H9 (cell line): ENCODE measurements around the gene GSTA5. TPM values are rescaled to one million over a fixed set of nuclear protein-coding genes. Genes with fewer than 3 reads are reported as not detected.
"Not testable (repeated sequence)": the region's sequence is repeated elsewhere in the genome, so short reads cannot be mapped to it uniquely, and the experiment has no call there.

Source experiments
- DNase-seq: peaks from one replicate; pipeline ENCODE4 v3.0.0-alpha.2; 2017
- H2AFZ ChIP-seq: one replicate; pipeline ENCODE4 v1.6.1; 2013; ENCODE audit warnings: mild to moderate bottlenecking, low read length, control low read depth, moderate library complexity
- H2AK5ac ChIP-seq: 2 replicates; pipeline ENCODE4 v1.6.1; 2013; ENCODE audit warnings: low read length, control low read depth, mixed read lengths; ENCODE audit not compliant: insufficient read length
- H2BK120ac ChIP-seq: one replicate; pipeline ENCODE4 v1.6.1; 2013; ENCODE audit warnings: low read depth, mild to moderate bottlenecking, low read length, control low read depth, inconsistent platforms; ENCODE audit not compliant: poor library complexity, severe bottlenecking
- H2BK12ac ChIP-seq: 2 replicates; pipeline ENCODE4 v1.6.1; 2013; ENCODE audit warnings: low read length, control low read depth, mixed read lengths, low read depth; ENCODE audit not compliant: insufficient read length
- H2BK15ac ChIP-seq: 2 replicates; pipeline ENCODE4 v1.6.1; 2013; ENCODE audit warnings: low read depth, low read length, control low read depth
- H2BK20ac ChIP-seq: one replicate; pipeline ENCODE4 v1.6.1; 2013; ENCODE audit warnings: low read depth, mild to moderate bottlenecking, low read length, control low read depth, inconsistent platforms; ENCODE audit not compliant: poor library complexity, severe bottlenecking
- H2BK5ac ChIP-seq: 2 replicates; pipeline ENCODE4 v1.6.1; 2013; ENCODE audit warnings: low read length, control low read depth, mixed read lengths; ENCODE audit not compliant: insufficient read length
- H3K14ac ChIP-seq: 2 replicates; pipeline ENCODE4 v1.6.1; 2013; ENCODE audit warnings: low read length, control low read depth; ENCODE audit not compliant: insufficient read depth
- H3K18ac ChIP-seq: 2 replicates; pipeline ENCODE4 v1.6.1; 2013; ENCODE audit warnings: low read depth, mild to moderate bottlenecking, mixed read lengths, low read length, control low read depth; ENCODE audit not compliant: insufficient read length
- H3K23ac ChIP-seq: 2 replicates; pipeline ENCODE4 v1.6.1; 2013; ENCODE audit warnings: low read length, control low read depth, mixed read lengths, low read depth; ENCODE audit not compliant: insufficient read length
- H3K23me2 ChIP-seq: 2 replicates; pipeline ENCODE4 v1.6.1; 2013; ENCODE audit warnings: low read depth, mild to moderate bottlenecking, mixed read lengths, low read length, control low read depth; ENCODE audit not compliant: insufficient read length, poor library complexity, severe bottlenecking
- H3K27ac ChIP-seq: 2 replicates; pipeline ENCODE4 v1.5.1; 2013; ENCODE audit warnings: low read length, control low read depth, mixed read lengths, low read depth; ENCODE audit not compliant: insufficient read length
- H3K27me3 ChIP-seq: 2 replicates; pipeline ENCODE4 v1.6.1; 2013; ENCODE audit warnings: low read length, control low read depth, inconsistent platforms; ENCODE audit not compliant: insufficient read depth
- H3K4ac ChIP-seq: 2 replicates; pipeline ENCODE4 v1.6.1; 2013; ENCODE audit warnings: low read depth, mild to moderate bottlenecking, control low read depth, inconsistent platforms, low read length, moderate library complexity
- H3K4me1 ChIP-seq: 2 replicates; pipeline ENCODE4 v1.6.1; 2013; ENCODE audit warnings: low read length, control low read depth, inconsistent platforms; ENCODE audit not compliant: insufficient read depth
- H3K4me2 ChIP-seq: 2 replicates; pipeline ENCODE4 v1.6.1; 2013; ENCODE audit warnings: low read length, control low read depth, mixed read lengths; ENCODE audit not compliant: insufficient read length, insufficient read depth
- H3K56ac ChIP-seq: 2 replicates; pipeline ENCODE4 v1.6.1; 2013; ENCODE audit warnings: low read depth, mild to moderate bottlenecking, mixed read lengths, low read length, control low read depth; ENCODE audit not compliant: insufficient read length
- H3K79me1 ChIP-seq: 2 replicates; pipeline ENCODE4 v1.6.1; 2013; ENCODE audit warnings: low read depth, mild to moderate bottlenecking, moderate library complexity, low read length, control low read depth, inconsistent platforms; ENCODE audit not compliant: insufficient read depth, poor library complexity, severe bottlenecking
- H3K79me2 ChIP-seq: 2 replicates; pipeline ENCODE4 v1.6.1; 2013; ENCODE audit warnings: low read length, control low read depth, inconsistent platforms; ENCODE audit not compliant: insufficient read depth
- H3K9ac ChIP-seq: 2 replicates; pipeline ENCODE4 v1.6.1; 2013; ENCODE audit warnings: low read length, control low read depth, mixed read lengths; ENCODE audit not compliant: insufficient read length; ENCODE audit errors: extremely low read depth
- H3K9me3 ChIP-seq: one replicate; pipeline ENCODE4 v1.6.1; 2013; ENCODE audit warnings: low read depth, low read length, inconsistent platforms; ENCODE audit not compliant: control insufficient read depth
- H3T11ph ChIP-seq: one replicate; pipeline ENCODE4 v1.6.1; 2013; ENCODE audit warnings: mild to moderate bottlenecking, low read length, control low read depth, inconsistent platforms
- H4K20me1 ChIP-seq: one replicate; pipeline ENCODE4 v1.6.1; 2013; ENCODE audit not compliant: control insufficient read depth, insufficient read length, insufficient read depth
- H4K5ac ChIP-seq: 2 replicates; pipeline ENCODE4 v1.6.1; 2013; ENCODE audit warnings: low read depth, mild to moderate bottlenecking, mixed read lengths, low read length, control low read depth; ENCODE audit not compliant: insufficient read length
- H4K8ac ChIP-seq: replicated peaks from 2 replicates; pipeline ENCODE4 v1.6.1; 2013; ENCODE audit warnings: low read length, control low read depth, mixed read lengths, low read depth; ENCODE audit not compliant: insufficient read length
- H4K91ac ChIP-seq: 2 replicates; pipeline ENCODE4 v1.6.1; 2013; ENCODE audit warnings: low read depth, mild to moderate bottlenecking, moderate library complexity, mixed read lengths, low read length, control low read depth; ENCODE audit not compliant: insufficient read length
- H3K27ac Mint-ChIP-seq, 3 experiments: 2 replicates in 2 of 3; 3 replicates in 1 of 3; pipeline ENCODE4 v1.8.0; 2020 to 2021; ENCODE audit warnings: mixed read lengths in 3 of 3, mild to moderate bottlenecking in 1 of 3, moderate library complexity in 1 of 3
- H3K27me3 Mint-ChIP-seq: 2 replicates; pipeline ENCODE4 v1.8.0; 2021; ENCODE audit warnings: low read depth, mild to moderate bottlenecking, moderate library complexity, mixed read lengths
- H3K36me3 Mint-ChIP-seq, 3 experiments: 2 replicates in 2 of 3; 3 replicates in 1 of 3; pipeline ENCODE4 v1.8.0; 2020 to 2021; ENCODE audit warnings: low read depth in 3 of 3, mixed read lengths in 3 of 3; ENCODE audit not compliant: insufficient read depth in 1 of 3
- H3K4me1 Mint-ChIP-seq, 2 experiments: 2 replicates each; pipeline ENCODE4 v1.8.0; 2020; ENCODE audit warnings: mixed read lengths in 2 of 2
- H3K4me3 Mint-ChIP-seq, 2 experiments: 2 replicates in 1 of 2; 3 replicates in 1 of 2; pipeline ENCODE4 v1.8.0; 2020 to 2021; ENCODE audit warnings: mild to moderate bottlenecking in 2 of 2, mixed read lengths in 2 of 2, moderate library complexity in 1 of 2
- H3K9me3 Mint-ChIP-seq, 2 experiments: 2 replicates in 1 of 2; 3 replicates in 1 of 2; pipeline ENCODE4 v1.8.0; 2020; ENCODE audit warnings: mild to moderate bottlenecking in 2 of 2, mixed read lengths in 2 of 2, moderate library complexity in 1 of 2
- WGBS: extraction: QIAGEN DNeasy Blood & Tissue Kit; methylation state at CpG from one replicate; pipeline ENCODE4 v1.1.7; 2013; ENCODE audit warnings: missing lambda C conversion rate, low lambda C conversion rate, mixed read lengths; ENCODE audit not compliant: insufficient read length; ENCODE audit errors: extremely low coverage; 5-methylcytosine and 5-hydroxymethylcytosine counted together
- total RNA-seq: library from RNA; stranded (reverse); gene quantifications from 2 replicates; pipeline ENCODE4 v1.2.1, GENCODE V29; 2021
- TF ChIP-seq, protein P1 (sequence below): fragments of 200-600 bp; sonication (generic); conservative IDR thresholded peaks from 3 replicates; pipeline ENCODE4 v1.8.0; 2021; ENCODE audit warnings: antibody characterized with exemption, mild to moderate bottlenecking

Gene GSTA5
- total RNA-seq, 1 experiment from 2014 or later: not detected

DNA sequence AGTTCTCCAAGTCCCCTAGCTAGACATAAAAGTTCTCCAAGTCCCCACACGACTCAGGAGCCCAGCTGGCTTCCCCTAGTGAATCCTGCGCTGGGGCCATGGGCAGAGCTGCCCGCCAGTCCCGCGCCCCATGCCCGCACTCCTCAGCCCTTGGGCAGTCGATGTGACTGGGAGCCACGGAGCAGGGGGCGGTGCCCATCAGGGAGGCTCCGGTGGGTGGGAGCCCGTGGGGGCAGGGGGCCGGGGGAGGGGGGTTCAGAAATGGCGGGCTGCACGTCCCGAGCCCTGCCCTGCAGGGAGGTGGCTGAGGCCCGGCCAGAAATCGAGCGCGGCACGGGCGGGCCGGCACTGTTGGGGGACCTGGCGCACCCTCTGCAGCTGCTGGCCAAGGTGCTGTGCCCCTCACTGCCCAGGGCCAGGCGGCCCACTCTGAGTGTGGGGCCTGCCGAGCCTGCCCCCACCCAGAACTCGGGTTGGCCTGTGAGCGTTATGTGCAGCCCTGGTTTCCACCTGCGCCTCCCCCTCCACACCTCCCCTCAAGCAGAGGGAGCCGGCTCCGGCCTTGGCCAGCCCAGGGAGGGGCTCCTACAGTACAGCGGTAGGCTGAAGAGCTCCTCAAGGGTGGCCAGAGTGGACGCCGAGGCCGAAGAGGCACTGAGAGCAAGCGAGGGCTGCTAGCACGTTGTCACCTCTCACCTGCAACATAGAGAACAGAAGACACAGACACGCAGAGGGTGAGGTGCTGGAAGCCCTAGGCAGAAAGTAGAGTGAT lies 11.4 kb downstream of the GSTA5 start:
- Mint-ChIP-seq H3K4me3 (no peak overlapping the region), H3K36me3 (peaks cover 5 to 18% (median 9%) of the 10 kb centered on the region in 3 experiments), H3K27ac (no peak overlapping the region), H3K27me3 (peaks cover 4% of the 10 kb centered on the region), H3K9me3 (peaks cover 17 to 28% of the 10 kb centered on the region in 2 experiments), H3K4me1 (no peaks in the 10 kb centered on the region)
- H3K56ac ChIP-seq: no peak overlapping the region
- no peak overlapping the region for H4K91ac ChIP-seq
- no peak overlapping the region for H2BK5ac ChIP-seq
- H3K14ac ChIP-seq: no peak overlapping the region
- no peak overlapping the region for H2BK12ac ChIP-seq
- no peak overlapping the region for H3T11ph ChIP-seq
- no peak overlapping the region for H2BK15ac ChIP-seq
- no peak overlapping the region for H3K4me2 ChIP-seq
- H3K79me2 ChIP-seq: no peaks in the 10 kb centered on the region
- no peaks in the 10 kb centered on the region for H4K20me1 ChIP-seq
- no peak overlapping the region for H3K23ac ChIP-seq
- H3K79me1 ChIP-seq: no peaks in the 10 kb centered on the region
- DNase-seq: no peak
- H2AK5ac ChIP-seq: no peak overlapping the region
- H3K18ac ChIP-seq: no peak overlapping the region
- TF ChIP-seq, protein P1, sequence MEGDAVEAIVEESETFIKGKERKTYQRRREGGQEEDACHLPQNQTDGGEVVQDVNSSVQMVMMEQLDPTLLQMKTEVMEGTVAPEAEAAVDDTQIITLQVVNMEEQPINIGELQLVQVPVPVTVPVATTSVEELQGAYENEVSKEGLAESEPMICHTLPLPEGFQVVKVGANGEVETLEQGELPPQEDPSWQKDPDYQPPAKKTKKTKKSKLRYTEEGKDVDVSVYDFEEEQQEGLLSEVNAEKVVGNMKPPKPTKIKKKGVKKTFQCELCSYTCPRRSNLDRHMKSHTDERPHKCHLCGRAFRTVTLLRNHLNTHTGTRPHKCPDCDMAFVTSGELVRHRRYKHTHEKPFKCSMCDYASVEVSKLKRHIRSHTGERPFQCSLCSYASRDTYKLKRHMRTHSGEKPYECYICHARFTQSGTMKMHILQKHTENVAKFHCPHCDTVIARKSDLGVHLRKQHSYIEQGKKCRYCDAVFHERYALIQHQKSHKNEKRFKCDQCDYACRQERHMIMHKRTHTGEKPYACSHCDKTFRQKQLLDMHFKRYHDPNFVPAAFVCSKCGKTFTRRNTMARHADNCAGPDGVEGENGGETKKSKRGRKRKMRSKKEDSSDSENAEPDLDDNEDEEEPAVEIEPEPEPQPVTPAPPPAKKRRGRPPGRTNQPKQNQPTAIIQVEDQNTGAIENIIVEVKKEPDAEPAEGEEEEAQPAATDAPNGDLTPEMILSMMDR: no peak
- no CpG with 5 or more reads among the region's 37 CpGs for WGBS
- H2BK120ac ChIP-seq: no peak overlapping the region
- no peak overlapping the region for H2AFZ ChIP-seq
- H2BK20ac ChIP-seq: no peak overlapping the region
- H3K4ac ChIP-seq: no peak overlapping the region
- H3K23me2 ChIP-seq: no peaks in the 10 kb centered on the region
- no peaks in the 10 kb centered on the region for H3K27me3 ChIP-seq
- H3K9ac ChIP-seq: no peak overlapping the region
- no peaks in the 10 kb centered on the region for H3K4me1 ChIP-seq
- H3K27ac ChIP-seq: no peak overlapping the region
- no peaks in the 10 kb centered on the region for H3K9me3 ChIP-seq
- no peak overlapping the region for H4K5ac ChIP-seq
- H4K8ac ChIP-seq: no peak overlapping the region

DNA sequence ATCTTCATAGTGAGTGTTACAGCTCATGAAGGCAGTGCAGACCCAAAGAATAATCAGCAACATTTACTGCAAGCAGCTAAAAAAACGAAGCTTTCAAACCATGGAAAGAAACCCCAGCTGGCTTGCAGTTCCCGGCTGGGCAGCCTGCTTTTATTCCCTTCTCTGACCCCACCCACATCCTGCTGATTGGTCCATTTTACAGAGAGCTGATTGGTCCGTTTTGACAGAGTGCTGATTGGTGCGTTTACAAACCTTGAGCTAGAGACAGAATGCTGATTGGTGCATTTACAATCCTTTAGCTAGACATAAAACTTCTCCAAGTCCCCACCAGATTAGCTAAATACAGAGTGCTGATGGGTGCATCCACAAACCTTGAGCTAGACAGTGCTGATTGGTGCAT lies 12.0 kb downstream of the GSTA5 start:
- not testable (repeated sequence) for H3K27ac Mint-ChIP-seq, DNase-seq, H2BK12ac ChIP-seq, H3K27me3 ChIP-seq, H4K8ac ChIP-seq, H3K18ac ChIP-seq, H3K9ac ChIP-seq, H3K4me1 Mint-ChIP-seq, H3K4me1 ChIP-seq, H4K20me1 ChIP-seq, H3K27me3 Mint-ChIP-seq, H3K79me2 ChIP-seq, H3K23me2 ChIP-seq, H3K79me1 ChIP-seq, H3K56ac ChIP-seq, H4K5ac ChIP-seq, H2BK20ac ChIP-seq, H3K4me2 ChIP-seq, H3K4me3 Mint-ChIP-seq, H3K23ac ChIP-seq, H3K27ac ChIP-seq, H3T11ph ChIP-seq, H4K91ac ChIP-seq, H2AK5ac ChIP-seq, H3K14ac ChIP-seq, H2BK5ac ChIP-seq, H2BK120ac ChIP-seq, H2AFZ ChIP-seq, H3K9me3 ChIP-seq, H3K4ac ChIP-seq, H2BK15ac ChIP-seq
- peaks cover 5 to 19% (median 9%) of the 10 kb centered on the region in 3 experiments for H3K36me3 Mint-ChIP-seq
- H3K9me3 Mint-ChIP-seq: peaks cover 17 to 28% of the 10 kb centered on the region in 2 experiments
- WGBS: no CpG with 5 or more reads among the region's 4 CpGs
